TTC549 (cell line): Measurements from ENCODE around the gene AUP1.

Experiments
- FAIRE-seq: peaks from 2 replicates; lab custom pipeline; 2012; peaks lifted over from hg19 to GRCh38; lab: Jason Lieb, UNC

AUP1 gene

GRCh38 chr2:74534411-74534810, 4.9 kb upstream of the AUP1 start:
- no peak for FAIRE-seq

DNA sequence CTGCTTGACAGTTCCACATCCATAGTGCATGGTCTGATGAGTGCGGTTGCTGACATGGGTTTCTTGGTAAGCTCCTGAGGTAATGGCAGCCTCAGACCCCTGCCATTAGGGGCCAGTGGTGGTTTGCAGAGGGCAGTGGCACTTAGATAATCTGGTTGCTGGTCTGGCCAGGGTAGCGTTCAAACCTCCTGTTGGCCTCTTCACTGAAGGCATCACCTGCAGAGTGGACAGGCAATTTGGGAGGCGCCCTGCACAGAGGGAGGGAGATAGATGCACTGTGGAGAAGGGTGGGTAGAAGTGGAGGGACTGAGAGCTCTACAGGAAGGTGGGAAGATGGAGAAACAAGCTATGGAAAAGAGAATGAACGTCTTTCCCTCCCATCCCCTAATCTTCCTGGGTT, 4.0 kb upstream of the AUP1 start:
- no peak for FAIRE-seq

- peak; percentile 84 for FAIRE-seq
These were observed 2.7 kb upstream of the AUP1 start for GRCh38 chr2:74532222-74532621.

- FAIRE-seq, result no peak
These were observed 2.2 kb upstream of the AUP1 start for GRCh38 chr2:74531666-74532065.

DNA sequence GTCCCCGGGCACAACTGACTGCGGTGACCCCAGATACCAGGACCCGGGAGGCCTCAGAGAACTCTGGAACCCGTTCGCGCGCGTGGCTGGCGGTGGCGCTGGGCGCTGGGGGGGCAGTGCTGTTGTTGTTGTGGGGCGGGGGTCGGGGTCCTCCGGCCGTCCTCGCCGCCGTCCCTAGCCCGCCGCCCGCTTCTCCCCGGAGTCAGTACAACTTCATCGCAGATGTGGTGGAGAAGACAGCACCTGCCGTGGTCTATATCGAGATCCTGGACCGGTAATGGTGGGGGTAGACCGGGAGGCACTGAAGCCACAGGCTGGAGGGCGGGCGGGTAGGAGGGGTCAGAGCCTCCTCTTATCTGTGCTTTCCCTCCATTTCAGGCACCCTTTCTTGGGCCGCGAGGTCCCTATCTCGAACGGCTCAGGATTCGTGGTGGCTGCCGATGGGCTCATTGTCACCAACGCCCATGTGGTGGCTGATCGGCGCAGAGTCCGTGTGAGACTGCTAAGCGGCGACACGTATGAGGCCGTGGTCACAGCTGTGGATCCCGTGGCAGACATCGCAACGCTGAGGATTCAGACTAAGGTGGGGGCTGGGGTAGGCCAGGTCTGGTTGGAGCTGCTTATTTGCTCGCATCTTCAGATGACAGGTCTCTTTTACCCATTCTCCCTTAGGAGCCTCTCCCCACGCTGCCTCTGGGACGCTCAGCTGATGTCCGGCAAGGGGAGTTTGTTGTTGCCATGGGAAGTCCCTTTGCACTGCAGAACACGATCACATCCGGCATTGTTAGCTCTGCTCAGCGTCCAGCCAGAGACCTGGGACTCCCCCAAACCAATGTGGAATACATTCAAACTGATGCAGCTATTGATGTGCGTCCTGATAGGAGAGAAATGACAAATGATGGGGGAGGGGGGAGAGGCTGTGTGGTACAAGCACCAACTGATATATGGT, 1.0 kb upstream of the AUP1 start:
- FAIRE-seq, result no peak

DNA sequence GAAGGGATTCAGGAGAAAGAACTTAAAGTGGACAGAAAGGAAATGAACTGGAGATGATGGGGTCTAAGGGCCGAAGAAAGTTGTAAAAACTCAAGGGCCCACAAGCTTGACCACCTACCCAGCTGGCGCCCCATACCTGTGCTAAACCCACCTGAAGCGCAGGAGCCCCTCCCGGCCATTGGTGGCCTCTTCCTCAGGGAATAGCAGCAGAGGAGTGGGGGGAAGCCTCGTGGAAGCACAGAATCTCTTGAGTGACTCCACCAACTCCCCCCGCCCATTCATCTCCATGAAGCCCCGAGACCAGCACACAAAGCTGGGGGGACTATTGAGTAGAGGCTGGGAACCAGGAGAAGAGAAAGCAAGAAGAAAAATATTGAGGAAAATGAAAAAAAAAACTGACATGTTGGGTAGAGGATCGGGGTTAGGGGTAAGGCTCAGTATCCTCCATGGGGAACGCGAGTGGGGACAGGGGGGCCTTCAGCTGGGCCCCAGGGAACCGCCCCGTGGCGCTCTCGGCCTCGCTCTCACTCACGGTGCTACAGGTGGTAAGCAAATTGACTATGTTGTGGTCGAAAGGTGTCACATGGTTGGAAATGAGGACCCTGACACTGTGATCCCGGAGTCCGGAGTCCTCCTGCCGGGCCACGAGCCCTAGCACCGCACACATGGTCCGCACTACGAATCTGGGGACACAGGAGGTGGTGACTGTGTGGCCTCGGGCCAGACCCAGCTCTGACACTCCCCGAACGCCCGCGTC, 728 bp downstream of the AUP1 start:
- no peak for FAIRE-seq

- no peak for FAIRE-seq
These were observed 1.8 kb downstream of the AUP1 start for GRCh38 chr2:74527741-74528140.

DNA sequence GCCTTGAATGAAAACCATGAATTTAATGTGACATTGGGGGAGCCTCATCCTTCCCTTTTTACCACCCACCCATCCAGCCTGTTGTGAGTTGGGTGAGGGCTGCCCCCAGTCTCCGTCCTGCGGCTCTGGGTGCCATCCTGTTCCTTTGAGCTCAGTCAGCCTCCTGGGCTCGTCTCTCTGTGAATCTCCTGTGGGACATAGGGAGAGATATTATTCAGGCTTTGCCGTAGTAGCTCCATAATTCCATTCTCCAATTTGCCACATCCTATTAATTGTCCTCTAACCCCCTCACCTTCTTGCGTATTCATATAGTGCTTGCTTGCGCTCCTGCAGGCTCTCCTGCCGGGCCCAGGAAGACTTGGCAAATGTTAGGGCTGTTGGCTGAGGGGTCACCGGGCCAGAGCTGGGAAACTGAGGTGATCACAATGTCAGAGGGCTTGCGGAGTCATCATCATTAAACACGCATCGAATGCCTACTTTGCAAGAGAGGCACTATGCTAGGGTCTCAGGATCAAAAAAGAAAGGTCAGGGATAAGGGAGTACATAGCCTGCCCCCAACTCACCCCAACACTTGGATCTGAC, 2.8 kb downstream of the AUP1 start:
- no peak for FAIRE-seq

- peak; percentile 53 for FAIRE-seq
These were observed 3.5 kb downstream of the AUP1 start, which contains the start of gene DQX1 for GRCh38 chr2:74525717-74526648. Gene DQX1 (minus strand): TSS chr2:74526231. CDS start chr2:74525729, 502 bp downstream.

DNA sequence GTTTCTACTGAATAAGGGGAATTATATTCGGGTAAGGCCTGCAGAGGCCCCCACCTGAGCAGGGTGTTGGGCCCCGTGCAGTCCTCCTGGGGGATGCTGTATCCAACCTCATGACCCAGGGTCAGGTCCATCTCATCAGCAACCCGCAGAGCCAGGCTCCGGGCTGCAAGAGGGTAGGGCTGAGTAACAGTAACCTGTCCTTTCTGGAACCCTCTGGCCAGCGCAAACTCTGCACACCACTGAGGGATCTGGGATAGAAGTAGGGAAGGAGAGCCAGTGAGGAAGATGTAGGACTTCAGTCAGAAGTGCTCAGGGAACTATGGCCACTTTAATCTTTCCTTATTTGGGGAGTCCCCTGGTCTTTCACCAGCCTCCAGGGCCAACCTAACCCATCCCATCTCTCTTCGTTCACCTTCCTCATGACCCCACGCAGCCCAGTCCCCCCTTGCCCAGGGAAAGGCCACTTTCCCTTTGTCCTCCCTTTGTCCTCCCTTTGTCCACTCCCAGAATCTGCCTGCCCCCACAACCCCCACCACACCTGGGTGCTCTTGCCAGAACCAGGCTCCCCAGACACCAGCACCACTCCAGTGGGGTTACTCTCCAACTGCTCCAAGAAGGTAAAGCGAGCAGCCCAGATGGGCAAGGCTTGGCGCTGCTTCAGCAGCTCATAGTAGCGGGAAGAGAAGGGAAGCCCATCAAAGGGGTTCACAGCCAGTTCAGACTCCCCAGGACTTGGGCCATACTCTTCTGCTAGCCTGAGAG, 4.4 kb downstream of the AUP1 start:
- FAIRE-seq, result no peak

DNA sequence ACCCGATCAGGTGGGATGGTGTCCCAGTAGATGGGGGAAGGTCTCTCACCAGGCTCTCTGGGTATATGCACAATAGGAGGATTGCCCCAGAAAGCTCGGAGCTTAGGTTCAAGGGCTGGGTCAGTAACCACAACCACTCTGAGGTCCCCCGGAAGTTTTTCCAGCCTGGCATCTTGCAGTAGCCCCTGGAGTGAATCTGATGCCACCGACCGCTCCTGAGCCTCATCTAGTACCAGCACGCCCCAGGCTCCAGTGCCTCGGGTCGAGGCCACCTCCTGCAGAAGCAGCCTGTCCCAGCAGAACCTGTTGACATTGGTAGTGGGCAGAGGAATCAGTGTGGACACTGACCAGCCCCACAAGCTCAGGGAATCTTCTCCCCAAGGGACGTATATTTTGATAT, 5.5 kb downstream of the AUP1 start:
- FAIRE-seq, result no peak

GRCh38 chr2:74522516-74522915, 7.0 kb downstream of the AUP1 start:
- FAIRE-seq, result no peak

GRCh38 chr2:74516650-74517049, 12.9 kb downstream of the AUP1 start:
- FAIRE-seq, result no peak

DNA sequence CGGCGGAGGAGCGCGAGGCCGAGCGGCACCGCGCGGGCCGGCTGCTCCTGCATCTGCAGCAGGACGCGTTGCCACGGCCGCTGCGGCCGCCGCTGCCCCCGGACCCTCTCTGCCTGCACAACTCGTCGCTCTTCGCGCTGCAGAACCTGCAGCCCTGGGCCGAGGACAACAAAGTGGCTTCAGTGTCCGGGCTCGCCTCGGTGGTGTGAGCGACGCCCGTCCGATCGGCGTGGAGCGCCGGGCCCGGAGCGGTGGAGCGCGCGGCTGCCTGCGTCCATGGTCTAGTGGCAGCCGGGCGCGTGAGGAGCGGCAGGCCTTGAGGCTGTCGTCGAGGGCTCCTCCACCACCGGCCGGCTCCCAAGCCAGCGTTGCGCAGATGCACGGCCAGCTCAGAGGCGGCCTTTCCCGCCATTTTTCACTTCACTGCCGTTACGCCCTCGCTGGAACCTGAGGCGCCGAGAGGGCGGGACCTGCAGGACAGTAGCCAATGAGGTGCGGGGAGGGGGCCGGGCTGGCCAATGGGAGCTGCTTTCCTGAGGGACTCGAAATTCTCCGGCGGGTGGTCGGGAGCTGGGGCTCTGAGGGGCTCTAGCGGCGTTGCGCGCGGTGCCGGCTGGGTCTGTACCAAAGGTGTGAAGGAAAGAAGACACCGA, 13.4 kb downstream of the AUP1 start:
- FAIRE-seq, result no peak

DNA sequence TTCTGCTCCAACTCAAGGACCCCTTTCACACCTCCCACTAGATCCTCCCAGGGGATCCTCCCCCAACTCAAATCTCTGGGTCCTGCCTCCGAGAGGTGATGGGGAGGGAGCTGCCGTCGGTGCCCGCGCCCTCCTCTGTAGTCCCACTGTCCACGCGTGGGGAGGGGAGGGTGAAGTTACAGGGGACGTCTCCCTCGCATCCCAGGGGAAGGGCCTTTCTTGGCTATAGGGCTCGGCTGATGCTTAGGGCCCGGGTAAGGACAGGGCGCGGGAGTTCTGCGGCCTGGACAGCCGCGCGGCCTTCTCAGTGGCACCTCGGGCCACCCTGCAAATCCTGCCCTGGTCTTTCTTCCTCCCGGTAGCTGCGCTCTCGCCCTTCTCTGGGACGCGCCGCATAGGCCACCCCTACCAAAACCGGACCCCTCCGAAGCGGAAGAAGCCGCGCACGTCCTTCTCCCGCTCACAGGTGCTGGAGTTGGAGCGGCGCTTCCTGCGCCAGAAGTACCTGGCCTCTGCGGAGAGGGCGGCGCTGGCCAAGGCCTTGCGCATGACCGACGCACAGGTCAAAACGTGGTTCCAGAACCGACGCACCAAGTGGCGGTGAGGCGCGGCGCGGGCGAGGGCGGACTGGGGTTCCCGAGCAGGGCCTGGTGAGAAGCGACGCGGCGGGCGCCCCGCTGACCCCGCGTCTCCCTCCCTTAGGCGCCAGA, 14.1 kb downstream of the AUP1 start:
- no peak for FAIRE-seq

GRCh38 chr2:74514368-74515270, 14.9 kb downstream of the AUP1 start, which contains the start of gene TLX2:
Gene TLX2 (plus strand): TSS chr2:74514450. CDS start chr2:74514807, 357 bp downstream.
- no peak for FAIRE-seq

- no peak for FAIRE-seq
These were observed 15.7 kb downstream of the AUP1 start for GRCh38 chr2:74513605-74514367.
